DND-41 (cell line): Measurements from ENCODE around the gene GATA5.

ENCODE experiments used
- ATAC-seq: fragments of 200-7000 bp; cut with Tn5 transposase; 3 replicates; pipeline ENCODE4 v1.9.1; 2021; ENCODE audit warnings: low read depth; ENCODE audit not compliant: insufficient read depth
- DNase-seq: peaks from one replicate; pipeline ENCODE4 v3.0.0-alpha.2; 2020
- H2AFZ ChIP-seq: 2 replicates; pipeline ENCODE4 v1.6.0; 2012; ENCODE audit warnings: low read depth, low read length
- H3K27ac ChIP-seq: 2 replicates; pipeline ENCODE4 v1.5.1; 2012; ENCODE audit warnings: low read length, inconsistent platforms
- H3K27me3 ChIP-seq: fragments of 200-600 bp; sonication (generic); 2 replicates; pipeline ENCODE4 v1.6.0; 2012; ENCODE audit warnings: low read length, mild to moderate bottlenecking, inconsistent platforms; ENCODE audit not compliant: insufficient read depth, poor library complexity
- H3K36me3 ChIP-seq: 2 replicates; pipeline ENCODE4 v1.5.1; 2012; ENCODE audit warnings: low read length, inconsistent platforms; ENCODE audit not compliant: insufficient read depth
- H3K4me1 ChIP-seq: 2 replicates; pipeline ENCODE4 v1.5.1; 2012; ENCODE audit warnings: mild to moderate bottlenecking, low read length; ENCODE audit not compliant: insufficient read depth
- H3K4me2 ChIP-seq: 2 replicates; pipeline ENCODE4 v1.6.0; 2012; ENCODE audit warnings: mild to moderate bottlenecking, moderate library complexity, low read length, inconsistent platforms; ENCODE audit not compliant: insufficient read depth
- H3K4me3 ChIP-seq, 2 experiments: fragments of 200-600 bp in 1 of 2; shearing (Covaris generic) in 1 of 2; 2 replicates each; pipeline ENCODE4 v1.5.1; 2012 to 2016; ENCODE audit warnings: inconsistent platforms in 2 of 2, low read length in 2 of 2, mild to moderate bottlenecking in 2 of 2, low read depth in 1 of 2, moderate library complexity in 1 of 2
- H3K79me2 ChIP-seq: 2 replicates; pipeline ENCODE4 v1.6.0; 2012; ENCODE audit warnings: low read length, inconsistent platforms; ENCODE audit not compliant: insufficient read depth
- H3K9ac ChIP-seq: 2 replicates; pipeline ENCODE4 v1.6.0; 2012; ENCODE audit warnings: low read depth, mild to moderate bottlenecking, inconsistent platforms, low read length, moderate library complexity
- H3K9me3 ChIP-seq: 2 replicates; pipeline ENCODE4 v1.5.1; 2012; ENCODE audit warnings: low read length, moderate library complexity, mild to moderate bottlenecking, inconsistent platforms; ENCODE audit not compliant: insufficient read depth, severe bottlenecking
- H4K20me1 ChIP-seq: 2 replicates; pipeline ENCODE4 v1.6.0; 2012; ENCODE audit warnings: low read length; ENCODE audit not compliant: insufficient read depth
- CTCF ChIP-seq: IDR thresholded peaks from 2 replicates; pipeline ENCODE4 v1.5.1; 2012; ENCODE audit warnings: borderline replicate concordance, low read length, moderate library complexity, mild to moderate bottlenecking; ENCODE audit not compliant: poor library complexity, severe bottlenecking; ENCODE audit errors: extremely low read depth
- EZH2 ChIP-seq: IDR thresholded peaks from 3 replicates; pipeline ENCODE4 v1.6.1; 2012; ENCODE audit warnings: borderline replicate concordance, low read depth, mild to moderate bottlenecking, moderate library complexity, low read length, inconsistent platforms; ENCODE audit not compliant: severe bottlenecking

GATA5 gene

GRCh38 chr20:62507323-62507722 lies 31.5 kb upstream of the GATA5 start:
- no peak for TF ChIP-seq EZH2
- TF ChIP-seq CTCF = no peak
- no peaks in the 10 kb centered on the region for H3K4me1 ChIP-seq
- H3K27ac ChIP-seq = no peak overlapping the region
- no peaks in the 10 kb centered on the region for H3K9me3 ChIP-seq
- no peaks in the 10 kb centered on the region for H3K79me2 ChIP-seq
- DNase-seq (no peak), ATAC-seq (no peak)
- H4K20me1 ChIP-seq = peaks cover 15% of the 10 kb centered on the region
- no peak overlapping the region for H2AFZ ChIP-seq
- no peak overlapping the region for H3K4me3 ChIP-seq
- H3K36me3 ChIP-seq = no peaks in the 10 kb centered on the region
- peaks cover 4% of the 10 kb centered on the region for H3K27me3 ChIP-seq
- no peak overlapping the region for H3K4me2 ChIP-seq
- no peak overlapping the region for H3K9ac ChIP-seq

- TF ChIP-seq CTCF = no peak
- no peak for TF ChIP-seq EZH2
- Histone ChIP-seq H3K9ac (no peak overlapping the region), H2AFZ (no peak overlapping the region), H3K27me3 (no peaks in the 10 kb centered on the region), H3K9me3 (no peaks in the 10 kb centered on the region), H3K4me1 (no peaks in the 10 kb centered on the region), H3K4me3 (no peak overlapping the region), H3K36me3 (no peaks in the 10 kb centered on the region), H3K4me2 (no peak overlapping the region), H3K79me2 (no peaks in the 10 kb centered on the region), H4K20me1 (peaks cover 13% of the 10 kb centered on the region), H3K27ac (no peak overlapping the region)
- ATAC-seq (no peak), DNase-seq (no peak)
Measured at GRCh38 chr20:62506791-62507190, 31.0 kb upstream of the GATA5 start.

- DNase-seq (no peak), ATAC-seq (no peak)
- Histone ChIP-seq H3K79me2 (no peaks in the 10 kb centered on the region), H3K4me1 (no peaks in the 10 kb centered on the region), H3K4me2 (no peak overlapping the region), H3K9me3 (no peaks in the 10 kb centered on the region), H3K9ac (no peak overlapping the region), H3K27me3 (no peaks in the 10 kb centered on the region), H2AFZ (no peak overlapping the region), H3K27ac (no peak overlapping the region), H3K36me3 (no peaks in the 10 kb centered on the region), H4K20me1 (peaks cover 6% of the 10 kb centered on the region), H3K4me3 (no peak overlapping the region)
- TF ChIP-seq CTCF = no peak
- no peak for TF ChIP-seq EZH2
Measured at GRCh38 chr20:62506087-62506486, 30.3 kb upstream of the GATA5 start.

GRCh38 chr20:62505337-62506045 lies 29.7 kb upstream of the GATA5 start:
- H3K27me3 ChIP-seq = no peaks in the 10 kb centered on the region
- H3K36me3 ChIP-seq = no peaks in the 10 kb centered on the region
- H3K27ac ChIP-seq = no peak overlapping the region
- 0 out of 3 replicates have a peak, but pooled peaks have one; percentile 20 for ATAC-seq
- H3K9me3 ChIP-seq = no peaks in the 10 kb centered on the region
- H3K4me1 ChIP-seq = no peaks in the 10 kb centered on the region
- H4K20me1 ChIP-seq = peaks cover 5% of the 10 kb centered on the region
- DNase-seq = no peak
- no peak overlapping the region for H3K4me2 ChIP-seq
- no peak overlapping the region for H3K9ac ChIP-seq
- TF ChIP-seq EZH2 (no peak), CTCF (no peak)
- H3K79me2 ChIP-seq = no peaks in the 10 kb centered on the region
- H3K4me3 ChIP-seq = no peak overlapping the region
- no peak overlapping the region for H2AFZ ChIP-seq
